Thyroid gland (tissue), 4 donors: ENCODE data around the gene RASGRP2.

ENCODE experiments used
- POLR2A ChIP-seq, 2 donors: fragments of 450-650 bp; IDR thresholded peaks; one replicate each; pipeline ENCODE4 v1.6.1; 2017; ENCODE audit warnings: antibody characterized with exemption in 2 of 2, mild to moderate bottlenecking in 2 of 2, moderate library complexity in 1 of 2
- TF ChIP-seq, protein P1 (sequence below), 6 experiments: fragments of 200-600 bp in 3 of 6; fragments of 450-650 bp in 3 of 6; sonication (generic) in 3 of 6; IDR thresholded peaks; one replicate each; pipeline ENCODE4 v1.5.1; 2016 to 2019; ENCODE audit warnings: antibody characterized with exemption in 6 of 6, mild to moderate bottlenecking in 2 of 6, inconsistent platforms in 1 of 6, moderate library complexity in 1 of 6

- TF ChIP-seq, protein P1, sequence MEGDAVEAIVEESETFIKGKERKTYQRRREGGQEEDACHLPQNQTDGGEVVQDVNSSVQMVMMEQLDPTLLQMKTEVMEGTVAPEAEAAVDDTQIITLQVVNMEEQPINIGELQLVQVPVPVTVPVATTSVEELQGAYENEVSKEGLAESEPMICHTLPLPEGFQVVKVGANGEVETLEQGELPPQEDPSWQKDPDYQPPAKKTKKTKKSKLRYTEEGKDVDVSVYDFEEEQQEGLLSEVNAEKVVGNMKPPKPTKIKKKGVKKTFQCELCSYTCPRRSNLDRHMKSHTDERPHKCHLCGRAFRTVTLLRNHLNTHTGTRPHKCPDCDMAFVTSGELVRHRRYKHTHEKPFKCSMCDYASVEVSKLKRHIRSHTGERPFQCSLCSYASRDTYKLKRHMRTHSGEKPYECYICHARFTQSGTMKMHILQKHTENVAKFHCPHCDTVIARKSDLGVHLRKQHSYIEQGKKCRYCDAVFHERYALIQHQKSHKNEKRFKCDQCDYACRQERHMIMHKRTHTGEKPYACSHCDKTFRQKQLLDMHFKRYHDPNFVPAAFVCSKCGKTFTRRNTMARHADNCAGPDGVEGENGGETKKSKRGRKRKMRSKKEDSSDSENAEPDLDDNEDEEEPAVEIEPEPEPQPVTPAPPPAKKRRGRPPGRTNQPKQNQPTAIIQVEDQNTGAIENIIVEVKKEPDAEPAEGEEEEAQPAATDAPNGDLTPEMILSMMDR (IDR thresholded peaks at IDR 0.05): no peak
- no peak for TF ChIP-seq POLR2A (IDR thresholded peaks at IDR 0.05)
These were observed 52.4 kb downstream of the RASGRP2 start for GRCh38 chr11:64691543-64691942.
